HG02938 (cell line): Measurements from ENCODE around the gene GRIN2A.

ENCODE experiments used
- ATAC-seq: cut with Tn5 transposase; IDR thresholded peaks from one replicate; pipeline ENCODE4 v1.9.1; 2021; ENCODE audit warnings: mild to moderate bottlenecking, moderate library complexity; ENCODE audit not compliant: unreplicated experiment

The GRIN2A gene

DNA sequence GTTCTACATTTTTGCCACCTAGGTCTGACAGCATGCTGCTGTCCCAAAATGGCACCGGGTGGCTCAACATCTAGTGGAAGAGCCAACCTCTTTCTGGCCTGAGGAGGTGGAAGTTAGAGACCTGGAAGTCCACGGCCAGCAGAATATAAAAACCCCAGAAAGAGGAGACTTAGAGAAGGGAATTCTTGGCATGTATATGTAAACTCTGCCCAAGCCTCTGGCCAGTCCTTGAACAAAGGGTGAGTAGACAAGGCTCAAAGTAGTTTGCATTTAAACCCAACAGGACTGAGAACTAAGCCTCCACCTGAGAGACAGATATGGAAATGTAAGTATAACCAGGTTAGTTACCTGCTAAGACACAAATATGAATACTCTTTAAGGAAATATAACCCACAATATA, 210.3 kb downstream of the GRIN2A start:
- ATAC-seq: no peak

DNA sequence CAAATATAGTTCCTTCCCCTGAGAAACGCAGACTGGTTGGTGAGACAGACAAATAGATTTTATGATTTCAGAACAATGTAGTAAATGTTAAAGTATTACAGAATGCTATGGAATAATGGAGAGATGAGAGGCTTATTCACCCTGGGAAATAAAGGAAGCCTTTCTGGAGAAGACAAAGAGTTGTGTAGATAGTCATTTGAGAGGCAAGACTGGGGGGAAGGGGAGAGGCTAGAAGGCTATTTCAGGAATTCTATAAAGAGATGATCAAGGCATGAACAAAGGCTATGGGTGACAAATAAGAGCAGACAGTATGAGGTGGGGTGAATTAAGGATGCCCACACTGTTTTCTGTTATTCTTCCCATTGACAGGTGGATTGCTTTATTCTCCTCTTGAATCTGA, 211.4 kb downstream of the GRIN2A start:
- no peak for ATAC-seq

DNA sequence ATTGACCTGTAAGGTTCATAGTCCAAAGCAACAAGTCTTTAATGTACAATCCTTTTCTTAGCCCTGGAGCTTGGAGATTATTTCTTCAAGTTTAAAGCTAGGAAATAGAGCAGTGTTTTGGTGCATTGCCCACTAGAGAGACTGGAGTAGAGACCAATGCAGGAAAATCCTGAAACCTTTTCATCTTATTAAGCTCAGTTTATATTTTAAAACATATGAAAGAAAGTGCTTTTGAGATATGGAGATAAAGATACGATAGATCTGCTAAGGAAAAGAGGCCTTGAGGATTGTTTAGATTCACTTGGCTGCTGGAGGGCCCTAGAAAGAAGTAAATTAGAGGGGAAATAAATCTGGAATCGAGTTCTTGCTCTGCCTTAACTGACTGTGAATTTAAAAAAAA, 212.0 kb downstream of the GRIN2A start:
- ATAC-seq: no peak

DNA sequence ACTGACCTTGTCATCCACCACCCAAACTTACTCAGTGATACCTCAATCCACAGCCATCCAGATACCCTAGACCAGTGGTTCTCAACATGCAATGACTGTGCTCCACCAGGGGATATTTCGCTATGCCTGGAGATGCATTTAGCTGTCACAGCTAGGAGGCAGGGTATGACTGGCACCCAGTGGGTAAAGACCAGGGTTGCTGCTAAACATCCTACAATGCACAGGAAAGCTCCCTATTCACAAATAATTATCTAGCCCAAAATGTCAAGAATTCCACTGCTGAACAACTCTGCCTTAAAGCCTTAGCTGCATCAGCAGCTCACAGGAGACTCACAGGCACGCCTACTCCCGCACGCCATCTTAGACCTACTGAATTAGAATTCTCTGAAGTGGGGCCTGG, 212.6 kb downstream of the GRIN2A start:
- ATAC-seq: no peak

DNA sequence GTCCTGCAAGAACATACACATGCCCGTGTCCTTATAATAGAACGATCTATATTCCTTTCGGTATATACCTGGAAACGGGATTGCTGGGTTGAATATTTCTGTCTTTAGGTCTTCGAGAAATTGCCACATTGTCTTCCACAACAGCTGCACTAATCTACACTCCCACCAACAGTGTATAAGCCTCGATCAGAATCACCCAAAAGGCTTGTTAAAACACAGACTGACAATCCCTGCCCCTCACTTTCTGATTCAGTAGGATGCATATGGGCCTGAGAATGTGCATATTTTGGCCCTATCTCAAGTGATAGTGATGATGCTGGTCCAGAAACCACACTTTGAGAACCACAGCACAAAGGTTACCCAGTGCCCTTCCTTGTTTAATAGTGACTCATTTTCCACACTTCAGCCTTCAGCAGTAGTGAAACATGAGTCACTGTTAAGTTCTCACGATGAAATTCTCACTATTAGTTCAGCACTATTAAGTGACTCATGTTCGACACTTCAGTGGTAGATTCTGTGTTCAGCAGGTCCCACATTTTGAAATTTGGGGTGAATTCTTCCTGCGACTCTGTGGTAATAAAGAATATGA, 215.6 kb downstream of the GRIN2A start:
- peak; percentile 92 for ATAC-seq

DNA sequence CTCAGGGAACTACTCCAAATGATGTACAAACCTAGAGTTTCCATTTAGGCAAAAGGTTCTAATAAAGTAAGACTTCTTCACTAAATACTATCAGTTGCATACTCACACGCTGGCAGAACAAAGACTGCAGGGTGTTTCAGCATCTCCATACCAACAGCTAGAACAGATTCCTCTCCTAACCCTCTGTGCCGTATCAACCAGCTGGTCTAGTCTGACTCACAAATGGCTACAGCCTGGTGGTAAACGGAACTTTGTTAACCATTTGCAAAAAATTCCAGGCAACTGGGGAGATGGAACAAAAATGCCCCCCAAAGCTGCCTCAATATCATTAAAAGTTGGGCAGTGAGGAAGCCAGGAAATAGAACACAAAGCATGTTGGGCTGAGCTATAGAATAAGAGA, 217.1 kb downstream of the GRIN2A start:
- ATAC-seq: no peak

DNA sequence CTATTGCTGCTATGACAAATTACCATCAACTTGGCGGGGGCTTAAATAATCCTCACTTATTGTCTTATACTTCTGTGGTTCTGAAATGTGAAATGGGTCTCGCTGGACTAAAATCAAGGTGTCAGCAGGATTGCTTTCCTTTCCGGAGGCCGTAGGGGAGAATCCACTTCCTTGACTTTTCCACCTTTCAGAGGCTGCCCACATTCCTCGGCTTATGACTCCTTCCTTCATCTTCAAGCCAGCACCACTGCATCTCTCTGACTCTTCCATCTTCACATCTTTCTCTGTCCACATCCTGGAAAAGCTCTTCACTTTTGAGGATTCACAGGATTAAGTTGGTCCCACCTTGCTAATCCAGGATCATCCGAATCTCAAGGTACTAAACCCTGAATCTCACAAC, 217.8 kb downstream of the GRIN2A start:
- no peak for ATAC-seq

DNA sequence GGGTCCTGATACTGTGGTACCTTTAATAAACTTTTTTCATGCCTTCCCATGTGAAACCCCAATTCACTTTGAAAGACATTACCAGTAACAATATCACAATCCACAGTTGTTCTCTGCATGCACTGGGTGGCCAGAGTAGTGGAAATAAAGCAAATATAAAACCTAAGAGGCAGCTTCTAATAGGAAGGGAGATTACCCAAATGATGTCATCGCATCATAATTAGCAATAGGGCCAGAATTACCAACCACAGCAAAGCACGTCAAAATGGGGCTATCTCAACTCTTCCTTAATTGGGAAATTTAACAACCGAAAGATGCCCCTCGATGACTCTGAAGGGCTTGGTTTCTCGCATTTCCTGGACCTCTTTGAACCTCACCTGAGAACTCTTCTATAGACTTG, 224.8 kb downstream of the GRIN2A start:
- no peak for ATAC-seq

DNA sequence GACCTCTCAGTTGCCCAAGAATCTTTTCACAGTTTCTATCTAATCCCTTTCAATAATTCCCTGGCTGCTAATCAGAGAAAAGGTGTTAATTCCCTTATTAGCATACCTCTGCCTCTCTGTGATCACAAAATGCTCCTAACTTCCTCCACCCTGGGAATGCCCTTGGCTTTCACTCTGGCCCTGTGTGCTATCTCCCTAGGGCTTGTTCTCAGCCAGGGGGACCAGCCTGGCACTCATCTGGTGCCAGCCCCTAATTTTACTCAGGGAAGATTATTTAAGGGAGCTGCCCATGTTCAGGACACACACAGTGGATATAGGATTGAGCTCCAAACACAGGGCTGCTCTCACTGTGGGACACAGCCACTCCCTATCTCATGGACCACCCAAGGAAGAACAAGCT, 225.2 kb downstream of the GRIN2A start:
- ATAC-seq: no peak

DNA sequence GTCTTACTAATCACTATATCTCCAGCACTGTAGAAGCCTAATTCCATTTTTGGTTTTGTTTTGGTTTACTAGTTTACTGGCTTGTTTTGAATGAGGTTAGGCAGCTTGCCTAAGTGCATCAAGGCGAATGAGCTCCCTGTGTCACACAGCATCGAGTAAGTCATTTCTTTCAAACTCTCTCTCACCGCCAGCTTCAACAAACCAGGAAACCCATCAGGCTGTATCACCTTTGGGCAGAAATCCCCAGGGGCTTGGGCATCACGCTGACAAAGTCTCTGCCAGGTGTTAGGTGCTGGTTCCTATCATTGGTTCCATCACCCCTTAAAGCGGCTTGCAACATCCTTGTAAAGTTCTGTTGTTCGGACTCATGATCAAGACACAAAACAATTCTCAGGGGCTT, 226.6 kb downstream of the GRIN2A start:
- ATAC-seq: no peak

DNA sequence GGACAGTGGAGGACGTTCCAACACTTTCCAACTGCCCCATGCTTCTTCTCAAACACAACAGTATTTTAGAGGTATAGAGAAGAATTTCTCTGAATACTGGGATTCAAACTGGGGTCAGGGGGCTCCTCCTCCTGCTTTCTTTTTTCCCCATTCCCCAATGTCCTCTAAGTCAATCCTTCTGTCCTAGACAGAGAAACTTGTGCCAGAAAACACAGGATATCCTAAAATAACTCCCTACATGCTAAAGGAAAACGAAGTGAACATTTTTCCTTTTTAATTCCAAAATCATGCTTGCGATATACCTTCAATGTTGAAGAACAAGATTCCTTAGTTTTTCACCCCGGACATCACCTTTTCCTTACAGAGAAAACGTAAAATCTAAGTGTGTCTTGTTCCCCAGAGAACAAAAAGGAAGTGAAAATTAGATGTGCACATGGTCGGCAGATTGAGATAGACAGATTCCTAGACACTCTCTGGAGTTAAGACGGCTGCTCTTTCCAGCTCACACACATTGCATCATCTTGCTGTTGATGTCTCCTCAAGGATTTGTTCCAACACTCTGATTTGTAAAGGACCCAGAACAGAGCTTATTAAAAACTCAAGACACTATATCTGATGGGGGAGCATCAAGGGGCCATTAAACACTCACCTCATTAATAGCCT, 228.2 kb downstream of the GRIN2A start:
- ATAC-seq: no peak

DNA sequence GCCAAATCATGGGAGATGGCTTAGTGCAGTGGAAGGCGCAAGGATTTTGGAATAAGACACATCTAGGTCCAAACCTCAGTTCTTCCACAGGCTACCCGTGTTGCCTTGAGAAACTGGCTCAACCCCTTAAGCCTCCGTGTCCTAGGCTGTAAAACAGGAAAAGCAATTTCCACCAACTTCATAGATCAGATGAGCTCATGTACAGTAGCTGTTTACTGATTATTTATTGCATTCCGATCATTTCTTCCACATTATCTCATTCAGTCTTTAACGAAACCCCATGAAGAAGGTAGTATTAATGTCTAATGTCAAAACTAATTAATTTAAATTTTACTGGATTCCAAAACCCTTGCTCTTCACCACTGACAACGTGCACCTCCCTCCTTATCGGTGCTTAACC, 231.6 kb downstream of the GRIN2A start:
- ATAC-seq: no peak

DNA sequence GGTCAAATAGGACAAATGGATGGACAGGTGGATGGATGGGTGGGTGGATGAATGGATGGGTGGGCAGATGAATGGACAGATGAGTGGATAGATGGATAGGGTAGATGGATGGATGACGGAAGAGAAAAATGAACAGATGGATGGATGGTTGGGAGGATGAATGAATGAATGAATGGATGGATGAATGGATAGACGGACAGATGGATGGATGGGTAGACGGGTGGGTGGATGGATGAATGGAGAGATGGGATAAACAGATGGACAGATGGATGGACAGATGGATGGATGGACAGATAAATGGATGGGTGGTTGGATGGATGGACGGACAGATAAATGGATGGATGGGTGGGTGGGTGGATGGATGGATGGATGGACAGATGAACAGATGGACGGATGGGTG, 232.8 kb downstream of the GRIN2A start:
- no peak for ATAC-seq

DNA sequence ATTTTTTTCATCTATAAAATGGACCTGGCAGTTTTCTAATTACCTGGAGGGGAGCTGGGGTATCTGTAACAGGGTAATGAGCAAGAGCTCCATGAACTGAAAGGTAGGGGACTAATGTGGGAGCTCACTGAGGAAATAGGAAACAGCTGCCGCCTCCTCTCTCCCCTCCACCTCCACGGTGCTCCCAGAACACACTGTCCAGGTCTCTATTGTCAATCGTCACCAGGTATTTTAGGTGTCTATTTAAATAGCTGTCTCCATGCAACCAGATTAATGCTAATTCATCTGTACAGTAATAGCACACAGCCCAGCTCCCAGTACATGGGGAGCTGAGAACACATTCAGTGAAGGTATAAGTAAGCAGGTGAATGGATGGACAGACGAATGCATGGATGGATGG, 233.3 kb downstream of the GRIN2A start:
- no peak for ATAC-seq

DNA sequence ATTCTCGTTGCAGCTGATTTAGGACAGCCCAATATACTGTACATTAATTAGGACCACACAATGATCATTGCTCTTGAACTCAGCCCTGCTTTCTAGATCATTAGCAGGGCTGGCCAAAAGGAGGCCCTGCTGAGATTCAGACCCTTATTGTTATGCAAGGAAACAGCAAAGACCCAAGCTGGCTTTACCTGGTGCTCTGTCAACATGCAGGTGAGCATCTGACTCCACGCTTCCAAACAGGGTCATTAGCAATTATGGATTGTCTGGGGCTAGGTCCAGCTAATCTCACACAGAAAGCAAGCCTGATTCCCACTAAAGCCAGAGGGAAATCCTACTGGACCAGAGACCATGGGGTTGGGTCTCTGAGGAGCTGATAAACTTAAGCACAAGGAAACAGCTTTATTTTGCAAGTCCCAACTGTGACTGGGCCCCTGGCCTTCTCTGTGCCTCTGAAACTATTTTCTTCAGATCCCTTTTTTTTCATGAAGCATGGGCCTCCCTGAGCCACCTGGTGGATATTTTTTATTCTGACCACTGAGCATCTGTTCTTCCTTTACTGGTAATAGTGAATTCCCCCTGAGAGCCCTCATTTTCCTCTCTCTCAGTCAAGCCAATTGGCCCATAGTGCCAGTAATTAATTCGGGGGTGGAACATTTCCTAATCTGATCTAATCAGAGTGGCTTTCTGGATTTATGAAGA, 236.1 kb downstream of the GRIN2A start:
- no peak for ATAC-seq

DNA sequence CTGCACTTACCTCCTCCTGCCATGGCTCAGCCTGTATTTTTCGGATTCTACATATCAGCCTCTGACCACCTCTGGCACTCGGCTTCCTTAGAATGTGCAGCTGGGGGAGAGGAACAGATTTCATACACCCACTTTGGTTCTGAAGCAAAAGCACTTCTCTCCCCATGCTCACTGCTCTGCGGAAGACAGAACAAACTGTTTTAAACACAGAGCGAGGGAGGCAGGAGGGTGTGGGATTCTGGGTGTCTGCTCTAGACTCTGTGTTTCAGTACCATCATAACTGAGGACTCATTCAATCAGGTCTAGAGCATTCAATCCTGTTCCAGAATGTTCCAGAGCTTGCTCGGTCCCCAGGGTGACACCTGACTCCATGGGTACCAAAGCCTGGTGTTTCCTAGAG, 239.1 kb downstream of the GRIN2A start:
- ATAC-seq: no peak

DNA sequence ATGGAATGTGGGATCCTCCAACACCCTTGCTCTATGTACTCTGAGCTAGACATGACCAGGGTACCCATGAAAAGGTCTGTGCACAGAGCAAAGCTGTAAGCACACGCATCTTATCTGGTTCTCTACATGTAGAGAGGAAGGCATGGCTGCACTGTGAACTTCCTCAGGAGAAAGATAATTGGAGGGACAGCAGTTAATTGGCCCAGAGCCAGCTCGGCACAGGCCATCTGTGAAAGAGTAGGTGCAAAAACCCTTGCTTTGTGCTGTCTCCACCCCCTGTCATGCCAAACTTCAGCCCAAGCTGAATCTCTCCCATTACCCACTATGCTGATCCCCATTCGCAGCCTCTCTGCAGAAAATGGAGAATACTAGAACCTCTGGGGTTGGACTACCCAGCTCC, 241.0 kb downstream of the GRIN2A start:
- no peak for ATAC-seq

DNA sequence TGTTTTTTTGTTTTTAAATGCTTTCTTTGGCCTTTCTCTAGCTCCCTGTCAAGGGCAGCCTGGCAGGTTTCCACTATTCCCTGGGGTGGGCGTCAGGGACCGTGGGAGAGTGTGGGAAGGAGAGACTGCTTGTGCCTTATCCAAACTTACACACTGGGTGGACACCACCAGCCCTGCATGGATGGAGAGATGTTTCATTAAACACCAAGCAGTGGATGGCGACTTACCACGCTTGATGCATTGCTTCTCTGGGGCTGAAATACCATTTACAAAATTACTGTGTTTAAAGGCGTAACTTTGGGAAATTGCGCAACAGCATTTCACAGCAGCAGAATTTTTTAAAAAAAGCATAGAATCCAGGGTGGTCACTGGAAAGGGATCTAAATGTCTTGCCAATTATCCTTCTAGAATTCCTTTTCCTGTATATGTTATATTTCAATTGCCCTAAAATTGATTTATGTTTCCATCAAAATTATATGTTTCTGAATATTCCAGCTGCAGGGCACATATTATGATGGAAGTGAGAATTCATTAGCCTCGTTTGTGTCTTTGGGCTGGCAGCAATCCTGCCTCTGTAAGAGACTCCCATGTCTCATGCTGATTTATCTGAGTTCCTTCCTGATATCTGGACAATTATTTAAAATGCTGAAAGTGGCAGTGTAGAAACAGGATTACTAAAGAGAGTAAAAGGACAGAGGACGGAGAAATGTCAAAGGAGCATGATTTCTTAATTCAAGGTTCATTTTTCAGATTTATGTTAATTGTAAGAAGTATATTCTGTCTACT, 247.3 kb downstream of the GRIN2A start:
- no peak for ATAC-seq

DNA sequence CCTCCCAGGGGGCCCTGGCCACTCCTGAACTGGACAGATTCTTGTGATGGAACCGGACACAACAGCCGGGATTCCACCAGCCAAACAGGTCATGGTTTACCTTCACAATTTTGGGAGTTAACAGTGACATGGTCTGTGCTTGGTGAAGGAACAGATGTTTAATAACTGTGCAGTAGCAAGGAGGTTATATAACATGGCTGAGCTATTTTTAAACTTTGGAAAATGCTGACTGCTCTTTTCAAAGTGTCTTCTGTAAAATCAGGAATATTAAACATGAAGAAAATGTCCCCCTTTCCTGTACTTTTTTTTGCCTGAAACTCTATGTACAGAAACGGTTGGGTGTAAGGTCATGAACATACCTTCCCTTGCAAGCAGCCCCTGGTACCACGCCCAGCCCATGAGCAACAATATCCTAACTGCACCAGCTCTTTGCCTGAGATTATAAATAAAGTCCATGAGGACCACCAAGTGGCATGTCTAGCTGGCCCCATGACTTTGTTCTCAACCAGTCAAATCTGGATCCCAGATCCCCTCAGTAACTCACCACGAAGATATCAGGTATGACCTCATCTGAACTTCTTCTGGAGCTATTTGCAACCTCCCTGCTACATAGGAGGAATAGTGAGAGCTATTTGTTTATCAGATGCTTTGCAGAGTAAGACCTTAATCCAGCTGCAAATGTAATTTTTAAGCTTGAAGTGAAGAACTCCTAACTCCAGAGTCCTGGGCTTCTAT, 249.1 kb downstream of the GRIN2A start:
- ATAC-seq: no peak

DNA sequence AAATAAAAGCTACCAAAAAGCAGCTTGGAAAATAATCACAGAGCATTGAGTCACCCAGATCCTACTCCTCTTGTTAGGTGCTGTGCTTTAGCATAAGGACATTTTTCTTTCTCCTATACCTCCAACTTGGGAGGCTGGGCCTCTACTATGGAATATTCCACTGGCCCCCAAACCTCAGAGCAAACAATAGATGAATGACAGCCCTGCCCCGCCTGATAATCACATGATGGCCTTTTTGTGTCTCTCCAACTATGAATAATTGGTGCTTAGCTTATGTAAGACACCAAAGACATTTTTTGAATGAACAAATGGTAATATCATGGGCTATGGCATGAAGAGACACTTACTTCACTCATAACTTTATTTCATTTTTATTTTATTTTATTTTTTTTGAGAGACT, 250.2 kb downstream of the GRIN2A start:
- ATAC-seq: no peak

DNA sequence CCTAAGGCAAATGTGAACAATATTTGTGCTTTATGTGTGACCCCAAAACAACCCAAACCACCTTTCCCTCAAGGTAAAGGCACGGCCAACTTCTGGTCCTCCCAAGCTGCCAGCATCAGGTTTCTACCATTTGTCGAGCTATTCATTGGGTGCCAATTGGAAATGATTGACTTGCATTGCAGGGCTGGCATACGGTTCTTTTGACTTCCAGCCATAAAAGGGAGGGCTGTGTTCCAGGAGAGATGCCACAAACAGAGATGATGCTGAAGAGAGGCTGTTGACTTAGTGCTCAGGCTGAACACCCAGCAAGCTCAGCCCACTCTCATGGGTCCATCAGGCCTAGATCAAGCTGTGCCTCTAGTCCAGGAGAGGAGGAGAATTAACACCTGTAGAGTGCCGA, 252.4 kb downstream of the GRIN2A start:
- no peak for ATAC-seq
